H1 (cell line): ENCODE results near the gene KCNA10. TPM values are rescaled to one million over a fixed set of nuclear protein-coding genes. Genes with fewer than 3 reads are reported as not detected.

Source experiments
- CEBPB ChIP-seq: IDR thresholded peaks from 2 replicates; pipeline ENCODE4 v1.6.1; 2012; ENCODE audit warnings: low read depth, low read length
- RXRA ChIP-seq: IDR thresholded peaks from 2 replicates; pipeline ENCODE4 v1.6.1; 2011; ENCODE audit warnings: low read depth, mild to moderate bottlenecking, low read length, moderate library complexity; ENCODE audit not compliant: insufficient read depth
- ZNF274 ChIP-seq: IDR thresholded peaks from 2 replicates; pipeline ENCODE4 v1.7.0; 2012; ENCODE audit warnings: low read length, borderline replicate concordance; ENCODE audit errors: extremely low read depth
- polyA plus RNA-seq, 7 experiments: library from polyadenylated mRNA; depleted of rRNA in 3 of 7; stranded (reverse) in 5 of 7; unstranded in 2 of 7; fragments of >200 nt in 5 of 7; fragments of 200-250 nt in 2 of 7; gene quantifications; 1 replicate in 5 of 7; 2 replicates in 1 of 7; 4 replicates in 1 of 7; pipeline versions ENCODE4 v1.2.1 to v1.2.3, GENCODE V29; 2011 to 2013; ENCODE audit warnings: missing spikeins in 2 of 7, mixed read lengths in 2 of 7
- total RNA-seq: library from RNA; stranded (reverse); fragmentation: NEBNext Ultra II Directional; extraction: Animal tissue kit (Norgen Biotek cat#: 25700); gene quantifications from 2 replicates; pipeline ENCODE4 v1.2.1, GENCODE V29; 2021
- TF ChIP-seq, protein P1 (sequence below): IDR thresholded peaks from 2 replicates; pipeline ENCODE4 v1.6.1; 2012; ENCODE audit warnings: low read length, inconsistent platforms

The KCNA10 gene
- total and polyA plus RNA-seq, 2 of the 8 experiments (the other 6 are each of a cell fraction or from before 2014, with no cell fraction given), result not detected

GRCh38 chr1:110563089-110563488 is 44.1 kb upstream of the KCNA10 start (continued):
- TF ChIP-seq CEBPB, result no peak
- TF ChIP-seq RXRA, result no peak
- TF ChIP-seq, protein P1, sequence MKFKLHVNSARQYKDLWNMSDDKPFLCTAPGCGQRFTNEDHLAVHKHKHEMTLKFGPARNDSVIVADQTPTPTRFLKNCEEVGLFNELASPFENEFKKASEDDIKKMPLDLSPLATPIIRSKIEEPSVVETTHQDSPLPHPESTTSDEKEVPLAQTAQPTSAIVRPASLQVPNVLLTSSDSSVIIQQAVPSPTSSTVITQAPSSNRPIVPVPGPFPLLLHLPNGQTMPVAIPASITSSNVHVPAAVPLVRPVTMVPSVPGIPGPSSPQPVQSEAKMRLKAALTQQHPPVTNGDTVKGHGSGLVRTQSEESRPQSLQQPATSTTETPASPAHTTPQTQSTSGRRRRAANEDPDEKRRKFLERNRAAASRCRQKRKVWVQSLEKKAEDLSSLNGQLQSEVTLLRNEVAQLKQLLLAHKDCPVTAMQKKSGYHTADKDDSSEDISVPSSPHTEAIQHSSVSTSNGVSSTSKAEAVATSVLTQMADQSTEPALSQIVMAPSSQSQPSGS, result no peak
- no peak for TF ChIP-seq ZNF274
